Adrenal gland (tissue), 12 donors: Measurements from ENCODE around the gene SLC22A3. TPM values are rescaled to one million over a fixed set of nuclear protein-coding genes. Genes with fewer than 3 reads are reported as not detected.
"Not testable (repeated sequence)": the region's sequence is repeated elsewhere in the genome, so short reads cannot be mapped to it uniquely, and the experiment has no call there.

Experiments used
- DNase-seq, 7 donors: peaks; one replicate each; pipeline ENCODE4 v3.0.0-alpha.2; 2019 to 2020
- H3K27ac ChIP-seq, 5 donors: fragments of 200-600 bp; sonication (generic) in 4 of 5; 1 replicate in 3 of 5; 2 replicates in 2 of 5; pipeline versions ENCODE4 v1.5.1 to v1.8.0; 2016 to 2020; ENCODE audit warnings: mild to moderate bottlenecking in 1 of 5
- H3K27me3 ChIP-seq: fragments of 200-600 bp; 2 replicates; pipeline ENCODE4 v1.8.0; 2021
- H3K36me3 ChIP-seq, 2 donors: fragments of 200-600 bp; replicated peaks in 1 of 2; 1 replicate in 1 of 2; 2 replicates in 1 of 2; pipeline versions ENCODE4 v1.5.1 to v1.8.0; 2018 to 2022
- H3K4me1 ChIP-seq, 2 donors: fragments of 200-600 bp; replicated peaks in 1 of 2; 1 replicate in 1 of 2; 2 replicates in 1 of 2; pipeline versions ENCODE4 v1.5.1 to v1.8.0; 2018 to 2021
- H3K4me3 ChIP-seq, 4 donors: fragments of 200-600 bp; sonication (generic) in 3 of 4; one replicate each; pipeline ENCODE4 v1.5.1; 2016 to 2018
- H3K9me3 ChIP-seq, 3 donors: fragments of 200-600 bp; sonication (generic) in 1 of 3; replicated peaks in 1 of 3; 1 replicate in 2 of 3; 2 replicates in 1 of 3; pipeline versions ENCODE4 v1.5.1 to v1.8.0; 2016 to 2021
- CTCF ChIP-seq, 6 experiments: fragments of 450-650 bp in 4 of 6; fragments of 200-600 bp in 2 of 6; sonication (generic) in 1 of 6; IDR thresholded peaks; 1 replicate in 5 of 6; 2 replicates in 1 of 6; pipeline versions ENCODE4 v1.5.1 to v1.8.0; 2016 to 2021; ENCODE audit warnings: antibody characterized with exemption in 6 of 6, mild to moderate bottlenecking in 2 of 6, moderate library complexity in 1 of 6
- POLR2A ChIP-seq, 2 donors: fragments of 450-650 bp; IDR thresholded peaks; one replicate each; pipeline ENCODE4 v1.6.1; 2017; ENCODE audit warnings: antibody characterized with exemption in 2 of 2, mild to moderate bottlenecking in 2 of 2, moderate library complexity in 1 of 2
- whole genome bisulfite sequencing, 4 donors: extraction: QIAGEN DNeasy Blood & Tissue Kit in 2 of 4; methylation state at CpG; one replicate each; pipeline versions ENCODE4 v1.1.5 to v1.1.7; 2013 to 2017; 5-methylcytosine and 5-hydroxymethylcytosine counted together
- intact Hi-C, 2 donors: fragments of 100-400 bp; cut with DNase I; formaldehyde crosslinking; loops; one replicate each; pipeline versions ENCODE4 v1.14.1 to v1.15.0; 2022 to 2023
- polyA plus RNA-seq, 3 donors: library from polyadenylated mRNA; stranded (reverse); fragments of 200-250 nt in 2 of 3; fragments of 350-450 nt in 1 of 3; fragmentation: Illumina TruSeq in 1 of 3; extraction: RNeasy Lipid Tissue Mini Kit (QIAGEN cat#74804) in 1 of 3; gene quantifications; one replicate each; pipeline ENCODE4 v1.2.3, GENCODE V29; 2013 to 2014
- total RNA-seq, 9 donors: library from RNA; depleted of rRNA in 4 of 9; stranded (reverse); fragments of >200 nt in 4 of 9; fragments of 120-200 nt in 1 of 9; fragmentation: NEBNext Ultra II Directional in 1 of 9; extraction: Animal tissue kit (Norgen Biotek cat#: 25700) in 1 of 9; gene quantifications; one replicate each; pipeline versions ENCODE4 v1.1.0 to v1.2.4, GENCODE V29; 2013 to 2023
- donor health status: healthy with polysubstance abuse.
- donor health status: Bipolar disorder and iron deficiency.
- donor health status: DM: yes; HTN: yes; CAD: no.
- donor health status: DM: no; HTN: no; CAD: no.
- donor health status: DM: no; HTN: no; CAD: no.
- donor health status: DM: yes; HTN: yes; CAD: no.

SLC22A3 gene
- total and polyA plus RNA-seq, 12 donors, result 7.2 to 51.9 (median 31.2) TPM

- intact Hi-C loops, result no loop called here
- 62 to 78% (median 64%) methylated on average over 3 of the region's 3 CpGs for WGBS, 4 donors
- H3K36me3 ChIP-seq, result no peaks in the 10 kb centered on the region
- no peaks in the 10 kb centered on the region for H3K9me3 ChIP-seq
- no peaks in the 10 kb centered on the region for H3K27me3 ChIP-seq
- H3K4me3 ChIP-seq, result no peak overlapping the region
- H3K27ac ChIP-seq, result no peak overlapping the region
- TF ChIP-seq POLR2A (IDR thresholded peaks at IDR 0.05) (no peak), CTCF (IDR thresholded peaks at IDR 0.05) (no peak)
- DNase-seq, result no peak
- H3K4me1 ChIP-seq, result no peaks in the 10 kb centered on the region
Measured at GRCh38 chr6:160461641-160462040, 113.5 kb downstream of the SLC22A3 start.

GRCh38 chr6:160462116-160462515 is 113.9 kb downstream of the SLC22A3 start:
- no peaks in the 10 kb centered on the region for H3K4me1 ChIP-seq
- no peak overlapping the region for H3K4me3 ChIP-seq
- H3K9me3 ChIP-seq, result no peaks in the 10 kb centered on the region
- no peak for DNase-seq
- H3K27me3 ChIP-seq, result no peaks in the 10 kb centered on the region
- TF ChIP-seq CTCF (IDR thresholded peaks at IDR 0.05), result no peak
- no peak for TF ChIP-seq POLR2A (IDR thresholded peaks at IDR 0.05)
- intact Hi-C loops, result no loop called here
- H3K36me3 ChIP-seq, result no peaks in the 10 kb centered on the region
- no peak overlapping the region for H3K27ac ChIP-seq

DNA sequence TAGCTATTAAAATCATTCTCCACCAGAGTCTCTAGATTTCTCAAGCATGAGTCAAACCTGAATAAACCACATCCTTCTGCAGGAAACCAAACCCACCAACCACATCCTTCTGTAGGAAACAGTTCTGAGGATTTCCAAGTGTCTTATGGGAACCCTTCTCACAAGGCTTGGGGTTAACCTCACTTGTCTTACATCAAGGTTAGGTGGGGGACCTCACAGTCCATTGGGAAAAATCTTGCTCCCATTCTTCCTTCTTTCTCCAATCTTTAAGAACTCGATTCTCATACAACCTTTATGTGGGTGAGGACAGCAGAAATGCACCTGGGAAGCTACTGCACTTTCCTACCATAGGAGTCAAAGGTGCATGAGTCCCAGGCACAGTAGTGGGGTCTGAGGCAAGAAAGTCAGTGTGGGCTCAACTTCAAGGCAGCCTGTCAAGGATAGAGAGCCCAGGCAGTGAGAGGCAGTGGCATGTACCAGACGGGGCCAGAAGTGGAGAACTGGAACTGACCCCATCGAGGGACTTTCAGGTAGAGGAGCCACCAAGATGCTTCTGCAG is 114.5 kb downstream of the SLC22A3 start:
- Histone ChIP-seq H3K27ac (no peak overlapping the region), H3K36me3 (no peaks in the 10 kb centered on the region), H3K4me3 (no peak overlapping the region), H3K27me3 (no peaks in the 10 kb centered on the region), H3K9me3 (no peaks in the 10 kb centered on the region), H3K4me1 (no peaks in the 10 kb centered on the region)
- intact Hi-C loops, result no loop called here
- WGBS, 4 donors, result 60 to 70% (median 65%) methylated on average over 3 of the region's 3 CpGs
- TF ChIP-seq CTCF (IDR thresholded peaks at IDR 0.05) (no peak), POLR2A (IDR thresholded peaks at IDR 0.05) (no peak)
- DNase-seq, result no peak

DNA sequence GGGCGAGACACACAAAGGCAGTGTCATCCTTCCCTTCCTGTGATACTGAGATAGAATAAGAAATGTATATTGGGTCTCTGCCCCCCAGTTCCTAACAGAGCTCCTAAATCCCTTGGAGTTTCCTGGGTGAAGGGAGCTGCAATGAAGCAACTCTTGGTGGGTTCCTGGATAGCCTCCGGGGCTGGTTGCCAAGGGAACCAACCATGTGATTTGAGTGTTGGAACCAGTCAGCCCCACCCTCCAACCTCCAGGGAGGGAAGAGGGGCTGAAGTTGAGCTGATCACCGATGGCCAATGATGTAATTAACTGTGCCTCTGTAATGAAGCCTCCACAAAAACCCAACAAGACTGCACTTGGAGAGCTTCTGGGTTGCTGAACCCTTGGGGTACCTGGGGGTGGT is 116.6 kb downstream of the SLC22A3 start:
- intact Hi-C loops, result no loop called here
- no peak for DNase-seq
- 65 to 90% (median 77%) methylated on average over 2 to 3 of the region's 3 CpGs for WGBS, 4 donors
- Histone ChIP-seq H3K36me3 (no peaks in the 10 kb centered on the region), H3K27me3 (no peaks in the 10 kb centered on the region), H3K4me3 (no peak overlapping the region), H3K27ac (no peak overlapping the region), H3K9me3 (no peaks in the 10 kb centered on the region), H3K4me1 (no peaks in the 10 kb centered on the region)
- TF ChIP-seq POLR2A (IDR thresholded peaks at IDR 0.05), result no peak
- TF ChIP-seq CTCF (IDR thresholded peaks at IDR 0.05), result no peak

GRCh38 chr6:160467261-160467871 is 119.2 kb downstream of the SLC22A3 start:
- DNase-seq, intact Hi-C loops, H3K27ac ChIP-seq, H3K36me3 ChIP-seq, H3K27me3 ChIP-seq, H3K4me1 ChIP-seq, H3K9me3 ChIP-seq, H3K4me3 ChIP-seq: not testable (repeated sequence)
- WGBS, 4 donors, result 78 to 84% (median 81%) methylated on average over 14 of the region's 14 CpGs
